HCT116 (cell line): ENCODE measurements around the gene SERP1.

Source experiments
- CEBPB ChIP-seq: IDR thresholded peaks from 2 replicates; pipeline ENCODE4 v1.6.1; 2012; ENCODE audit warnings: low read depth
- CTCF ChIP-seq, 3 experiments: fragments of 200-600 bp in 1 of 3; sonication (generic) in 1 of 3; IDR thresholded peaks in 2 of 3; conservative IDR thresholded peaks in 1 of 3; 2 replicates each; pipeline ENCODE4 v1.5.1; 2012 to 2017; ENCODE audit warnings: low read depth in 2 of 3, low read length in 2 of 3, antibody characterized with exemption in 1 of 3, borderline replicate concordance in 1 of 3, control low read depth in 1 of 3, mild to moderate bottlenecking in 1 of 3, mixed read lengths in 1 of 3, mixed run types in 1 of 3, moderate library complexity in 1 of 3; ENCODE audit not compliant: insufficient read depth in 1 of 3
- EZH2 ChIP-seq: fragments of 200-600 bp; sonication (generic); IDR thresholded peaks from 2 replicates; pipeline ENCODE4 v1.6.1; 2017; ENCODE audit warnings: antibody characterized with exemption, mixed run types
- POLR2A ChIP-seq: IDR thresholded peaks from 2 replicates; pipeline ENCODE4 v1.7.0; 2011; ENCODE audit warnings: borderline replicate concordance; ENCODE audit not compliant: insufficient read depth, insufficient read length; ENCODE audit errors: extremely low read depth
- POLR2AphosphoS5 ChIP-seq: IDR thresholded peaks from 2 replicates; pipeline ENCODE4 v1.6.1; 2011; ENCODE audit warnings: mild to moderate bottlenecking, low read depth, low read length, moderate library complexity
- SIN3A ChIP-seq: IDR thresholded peaks from 2 replicates; pipeline ENCODE4 v1.6.1; 2012; ENCODE audit warnings: low read depth
- SP1 ChIP-seq: IDR thresholded peaks from 2 replicates; pipeline ENCODE4 v1.6.1; 2012; ENCODE audit warnings: low read depth
- YY1 ChIP-seq: IDR thresholded peaks from 2 replicates; pipeline ENCODE4 v1.6.1; 2011; ENCODE audit warnings: low read length, low read depth, moderate library complexity, mild to moderate bottlenecking; ENCODE audit not compliant: insufficient replicate concordance; ENCODE audit errors: extremely low read depth
- ZFX ChIP-seq: fragments of 450-650 bp; IDR thresholded peaks from 2 replicates; pipeline ENCODE4 v1.6.1; 2017
- ZNF274 ChIP-seq: fragments of 200-500 bp; sonication (Bioruptor generic); IDR thresholded peaks from 2 replicates; pipeline ENCODE4 v1.6.1; 2014; ENCODE audit warnings: mild to moderate bottlenecking, low read depth, low read length, inconsistent platforms

- no peak for TF ChIP-seq CTCF (IDR thresholded peaks at IDR 0.05 in 2 of 3, conservative IDR thresholded peaks at IDR 0.05 in 1 of 3; ENCODE audit: borderline replicate concordance in 1 of 3, insufficient read depth in 1 of 3, low read depth in 2 of 3, low read length in 2 of 3)
- no peak for TF ChIP-seq POLR2A
- no peak for TF ChIP-seq CEBPB
- TF ChIP-seq EZH2, result no peak
- no peak for TF ChIP-seq ZFX
- no peak for TF ChIP-seq ZNF274
- no peak for TF ChIP-seq SP1
- no peak for TF ChIP-seq YY1
- TF ChIP-seq SIN3A, result no peak
- no peak for TF ChIP-seq POLR2AphosphoS5
These were observed 43.5 kb upstream of the SERP1 start for GRCh38 chr3:150589759-150590158.
